ENCODE results near the gene B3GNT8.

- TF ChIP-seq CTCF (IDR thresholded peaks at IDR 0.05) (no peak), POLR2A (IDR thresholded peaks at IDR 0.05) (no peak), POLR2AphosphoS5 (IDR thresholded peaks at IDR 0.05; ENCODE audit: insufficient read depth in 1 of 2, low read depth in 1 of 2) (no peak)
Measured at GRCh38 chr19:41415154-41415571, 12.0 kb downstream of the B3GNT8 start.

Measured in vagina (tissue), 2 donors.